Liver (tissue), 3 donors: ENCODE measurements around the gene SLC38A11.

ENCODE experiments used
- ATF3 ChIP-seq: IDR thresholded peaks from 2 replicates; pipeline ENCODE4 v1.6.1; 2016; ENCODE audit warnings: antibody characterized with exemption
- GABPA ChIP-seq, 2 donors: IDR thresholded peaks in 1 of 2; conservative IDR thresholded peaks in 1 of 2; 2 replicates each; pipeline ENCODE4 v1.6.1; 2016; ENCODE audit warnings: antibody characterized with exemption in 2 of 2, mild to moderate bottlenecking in 1 of 2, moderate library complexity in 1 of 2
- JUND ChIP-seq, 2 donors: IDR thresholded peaks; 2 replicates each; pipeline ENCODE4 v1.6.1; 2016; ENCODE audit warnings: antibody characterized with exemption in 2 of 2
- MAX ChIP-seq: IDR thresholded peaks from 2 replicates; pipeline ENCODE4 v1.6.1; 2016; ENCODE audit warnings: antibody characterized with exemption
- TF ChIP-seq, protein P1 (sequence below): fragments of 150-350 bp; IDR thresholded peaks from 2 replicates; pipeline ENCODE4 v1.5.1; 2017; ENCODE audit warnings: improper control_type of control experiment, low read depth, low read length; ENCODE audit not compliant: missing input control
- donor health status: healthy.
- donor health status: healthy.

DNA sequence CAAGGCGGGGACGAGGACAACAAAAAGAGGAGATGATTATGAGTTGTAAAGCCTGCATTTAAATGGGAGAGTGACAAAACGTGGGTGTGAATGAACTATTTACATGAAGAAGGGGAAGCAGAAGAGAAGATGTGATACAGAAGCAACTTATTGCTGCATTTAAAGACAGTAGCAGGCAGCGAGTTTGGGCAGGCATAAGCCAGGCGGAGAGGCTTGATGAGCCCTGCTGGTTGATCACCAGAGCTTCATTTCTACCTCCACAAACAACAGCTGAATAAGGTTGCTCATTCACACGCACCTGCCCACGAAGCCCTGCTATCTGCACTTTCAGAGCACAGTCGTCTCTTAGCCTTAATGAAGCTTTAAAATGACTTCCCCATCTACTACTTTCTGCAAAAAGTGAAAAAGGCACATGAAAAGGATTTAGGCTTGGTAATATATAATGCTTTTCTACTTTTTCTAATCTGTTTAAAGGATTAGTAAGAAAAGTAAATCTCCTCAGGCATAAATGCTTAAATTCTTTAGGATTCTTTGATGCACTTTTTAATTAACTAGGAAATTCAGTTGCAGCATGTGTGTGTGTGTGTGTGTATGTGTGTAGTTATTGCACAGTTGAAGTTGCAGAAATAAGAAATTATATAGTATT is 3.1 kb downstream of the SLC38A11 start:
- TF ChIP-seq, protein P1, sequence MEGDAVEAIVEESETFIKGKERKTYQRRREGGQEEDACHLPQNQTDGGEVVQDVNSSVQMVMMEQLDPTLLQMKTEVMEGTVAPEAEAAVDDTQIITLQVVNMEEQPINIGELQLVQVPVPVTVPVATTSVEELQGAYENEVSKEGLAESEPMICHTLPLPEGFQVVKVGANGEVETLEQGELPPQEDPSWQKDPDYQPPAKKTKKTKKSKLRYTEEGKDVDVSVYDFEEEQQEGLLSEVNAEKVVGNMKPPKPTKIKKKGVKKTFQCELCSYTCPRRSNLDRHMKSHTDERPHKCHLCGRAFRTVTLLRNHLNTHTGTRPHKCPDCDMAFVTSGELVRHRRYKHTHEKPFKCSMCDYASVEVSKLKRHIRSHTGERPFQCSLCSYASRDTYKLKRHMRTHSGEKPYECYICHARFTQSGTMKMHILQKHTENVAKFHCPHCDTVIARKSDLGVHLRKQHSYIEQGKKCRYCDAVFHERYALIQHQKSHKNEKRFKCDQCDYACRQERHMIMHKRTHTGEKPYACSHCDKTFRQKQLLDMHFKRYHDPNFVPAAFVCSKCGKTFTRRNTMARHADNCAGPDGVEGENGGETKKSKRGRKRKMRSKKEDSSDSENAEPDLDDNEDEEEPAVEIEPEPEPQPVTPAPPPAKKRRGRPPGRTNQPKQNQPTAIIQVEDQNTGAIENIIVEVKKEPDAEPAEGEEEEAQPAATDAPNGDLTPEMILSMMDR: no peak
- no peak for TF ChIP-seq MAX
- no peak for TF ChIP-seq GABPA (IDR thresholded peaks at IDR 0.05 in 1 of 2, conservative IDR thresholded peaks at IDR 0.05 in 1 of 2)
- no peak for TF ChIP-seq JUND (IDR thresholded peaks at IDR 0.05)
- no peak for TF ChIP-seq ATF3
